Large intestine (tissue), 3 donors: ENCODE data around the gene KRTAP5-2. TPM values are rescaled to one million over a fixed set of nuclear protein-coding genes. Genes with fewer than 3 reads are reported as not detected.
A peak's percentile ranks its signal among the peaks of the same experiment; 100 is the strongest.
"Not testable (repeated sequence)": the region's sequence is repeated elsewhere in the genome, so short reads cannot be mapped to it uniquely, and the experiment has no call there.

Experiments used
- DNase-seq, 2 donors: peaks; one replicate each; pipeline versions ENCODE4 v3.0.0 to v3.0.0-alpha.2; 2013
- H3K27ac ChIP-seq: one replicate; pipeline ENCODE4 v1.5.1; 2013; ENCODE audit warnings: low read length
- H3K27me3 ChIP-seq: 2 replicates; pipeline ENCODE4 v1.6.1; 2013; ENCODE audit warnings: low read length; ENCODE audit not compliant: control insufficient read depth, insufficient read depth
- H3K36me3 ChIP-seq: 2 replicates; pipeline ENCODE4 v1.6.1; 2013; ENCODE audit warnings: low read length; ENCODE audit not compliant: control insufficient read depth, insufficient read depth
- H3K4me1 ChIP-seq: one replicate; pipeline ENCODE4 v1.6.1; 2013; ENCODE audit warnings: low read length; ENCODE audit not compliant: control insufficient read depth, insufficient read depth
- H3K4me3 ChIP-seq: one replicate; pipeline ENCODE4 v1.5.1; 2013; ENCODE audit warnings: low read length
- H3K9me3 ChIP-seq: one replicate; pipeline ENCODE4 v1.6.1; 2013; ENCODE audit warnings: mild to moderate bottlenecking, low read depth, low read length, moderate library complexity; ENCODE audit not compliant: control insufficient read depth
- WGBS: methylation state at CpG from one replicate; pipeline ENCODE4 v1.1.5; 2013; ENCODE audit warnings: low lambda C conversion rate; ENCODE audit not compliant: insufficient coverage; 5-methylcytosine and 5-hydroxymethylcytosine counted together
- polyA plus RNA-seq: library from polyadenylated mRNA; unstranded; fragments of 120-200 nt; gene quantifications from one replicate; pipeline ENCODE4 v1.2.1, GENCODE V29; 2013

KRTAP5-2 gene
- polyA plus RNA-seq, 1 donor, result 0.42 TPM

DNA sequence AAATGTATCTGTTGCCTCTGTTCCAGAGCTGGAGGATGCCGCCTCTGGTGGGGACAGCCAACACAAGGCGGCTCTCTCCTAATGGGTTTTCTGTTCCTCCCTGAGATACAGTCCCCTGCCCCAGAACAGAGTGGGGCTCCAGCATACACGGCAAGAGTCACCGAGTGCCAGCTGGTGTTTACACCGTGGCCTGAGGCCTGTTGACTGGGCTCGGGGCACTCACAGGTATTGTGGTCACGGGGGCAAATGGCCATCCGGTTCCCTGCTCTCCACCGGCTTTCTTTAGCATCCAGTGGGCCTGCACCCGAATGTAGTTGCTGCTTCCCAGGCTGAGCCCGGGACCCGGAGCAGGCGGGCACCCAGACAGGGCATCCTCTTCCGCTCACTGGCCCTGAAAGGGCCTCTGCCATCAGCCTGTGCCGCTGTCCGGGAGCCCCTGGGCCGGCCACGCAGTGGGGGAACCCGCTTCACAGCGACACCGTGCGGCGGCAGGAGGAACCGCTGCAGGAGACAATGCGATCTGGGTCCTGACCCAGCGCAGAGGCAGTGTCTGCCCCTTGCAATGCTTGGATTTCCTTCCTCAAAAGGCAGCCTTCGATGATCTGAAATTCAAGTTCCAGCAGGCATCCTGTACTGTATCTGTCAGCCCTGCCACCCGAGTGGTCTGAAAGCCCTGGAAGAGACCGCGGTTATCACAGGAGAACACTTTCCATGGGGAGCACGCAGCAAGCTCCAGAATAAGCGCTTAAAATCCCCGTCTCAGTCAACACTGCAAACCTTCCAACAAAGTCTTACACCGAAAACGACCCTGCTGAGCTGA is 30.6 kb upstream of the KRTAP5-2 start:
- peaks cover 22% of the 10 kb centered on the region for H3K27me3 ChIP-seq
- no CpG with 5 or more reads among the region's 35 CpGs for WGBS
- H3K27ac ChIP-seq, result no peak overlapping the region

DNA sequence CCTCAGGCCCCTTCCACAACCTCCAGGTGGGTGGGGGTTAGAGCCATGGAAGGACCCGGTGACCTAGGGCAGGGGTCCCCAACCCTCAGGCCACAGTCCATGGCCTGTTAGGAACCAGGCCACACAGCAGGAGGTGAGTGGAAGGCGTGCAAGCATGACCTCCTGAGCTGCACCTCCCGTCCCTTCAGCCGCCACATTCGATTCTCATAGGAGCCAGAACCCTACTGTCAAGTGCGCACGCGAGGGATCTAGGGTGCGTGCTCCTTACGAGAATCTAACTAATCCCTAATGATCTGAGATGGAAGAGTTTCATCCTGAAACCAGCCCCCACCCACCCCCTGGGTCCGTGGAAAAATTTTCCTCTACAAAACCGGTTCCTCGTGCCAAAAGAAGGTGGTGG is 27.4 kb upstream of the KRTAP5-2 start:
- Histone ChIP-seq H3K9me3 (no peaks in the 10 kb centered on the region), H3K4me3 (no peak overlapping the region), H3K4me1 (peaks cover 5% of the 10 kb centered on the region), H3K36me3 (no peaks in the 10 kb centered on the region), H3K27ac (no peak overlapping the region), H3K27me3 (peaks cover 9% of the 10 kb centered on the region)
- DNase-seq, result no peak
- WGBS, result 100% methylated on average over 1 of the region's 13 CpGs

More for the DNA sequence above, 30.6 kb upstream of the KRTAP5-2 start:
- peak; percentile 30 to 31 for DNase-seq
- Histone ChIP-seq H3K36me3 (no peaks in the 10 kb centered on the region), H3K9me3 (no peaks in the 10 kb centered on the region), H3K4me3 (no peak overlapping the region), H3K4me1 (no peaks in the 10 kb centered on the region)

- peaks cover 5% of the 10 kb centered on the region for H3K4me1 ChIP-seq
- no peaks in the 10 kb centered on the region for H3K9me3 ChIP-seq
- H3K4me3 ChIP-seq, result no peak overlapping the region
- no peak for DNase-seq
- no peaks in the 10 kb centered on the region for H3K36me3 ChIP-seq
- 80% methylated on average over 2 of the region's 16 CpGs for WGBS
- H3K27ac ChIP-seq, result no peak overlapping the region
- H3K27me3 ChIP-seq, result peaks cover 9% of the 10 kb centered on the region
Observed at GRCh38 chr11:1624621-1625020, 26.5 kb upstream of the KRTAP5-2 start.

DNA sequence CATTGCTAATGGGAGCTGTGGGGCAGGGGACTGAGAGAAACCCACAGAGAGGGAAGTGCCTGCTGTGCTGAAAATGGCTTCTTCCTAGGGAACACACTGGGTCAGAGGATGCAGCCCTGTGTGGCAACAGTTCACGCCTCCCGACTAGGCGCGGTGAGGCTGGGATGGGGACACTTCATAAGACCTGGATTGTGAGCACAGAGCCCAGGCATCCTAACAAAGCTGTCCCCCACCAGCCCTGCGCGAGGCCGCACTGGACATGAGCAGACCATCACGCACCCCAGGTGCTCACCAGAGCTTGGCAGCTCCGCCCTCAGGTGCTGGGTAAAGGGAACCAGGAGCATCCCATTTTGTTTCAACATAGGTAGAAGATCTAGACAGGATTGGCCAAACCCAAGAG is 25.6 kb upstream of the KRTAP5-2 start:
- DNase-seq, result no peak
- peaks cover 3% of the 10 kb centered on the region for H3K27me3 ChIP-seq
- no peaks in the 10 kb centered on the region for H3K9me3 ChIP-seq
- H3K4me3 ChIP-seq, result no peak overlapping the region
- H3K4me1 ChIP-seq, result peaks cover 5% of the 10 kb centered on the region
- no peaks in the 10 kb centered on the region for H3K36me3 ChIP-seq
- H3K27ac ChIP-seq, result no peak overlapping the region
- no CpG with 5 or more reads among the region's 9 CpGs for WGBS

DNA sequence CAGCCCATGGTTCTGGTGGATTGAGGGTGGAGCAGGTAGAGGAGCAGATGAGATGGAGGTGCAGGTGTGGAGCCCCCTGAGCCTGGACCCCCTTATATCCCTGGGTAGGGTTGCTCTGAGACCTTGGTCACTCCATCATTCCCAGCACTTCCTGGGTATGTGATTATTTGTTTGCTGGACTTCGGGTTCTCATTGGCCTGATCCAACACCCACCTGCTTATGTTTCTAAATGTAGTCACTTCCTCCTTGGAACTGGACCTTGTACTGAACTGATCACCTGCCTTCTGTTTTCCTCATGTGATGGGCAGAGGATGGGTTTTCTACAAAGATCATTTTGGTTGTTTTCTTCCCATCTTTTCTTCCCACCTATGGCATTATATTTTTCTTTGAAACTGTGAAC is 24.0 kb upstream of the KRTAP5-2 start, which contains the start of gene KRTAP5-4:
KRTAP5-4 (minus strand) TSS at position 53 of the 400 bp plus-strand sequence; CDS start at position 8, 45 bp downstream.
- Histone ChIP-seq H3K4me1 (peaks cover 5% of the 10 kb centered on the region), H3K36me3 (no peaks in the 10 kb centered on the region), H3K27ac (no peak within 1 kb of the TSS), H3K9me3 (no peaks in the 10 kb centered on the region), H3K4me3 (no peak within 1 kb of the TSS), H3K27me3 (no peaks in the 10 kb centered on the region)
- WGBS, result no CpG with 5 or more reads among the region's 1 CpG
- peak; percentile 45 to 77 for DNase-seq

DNA sequence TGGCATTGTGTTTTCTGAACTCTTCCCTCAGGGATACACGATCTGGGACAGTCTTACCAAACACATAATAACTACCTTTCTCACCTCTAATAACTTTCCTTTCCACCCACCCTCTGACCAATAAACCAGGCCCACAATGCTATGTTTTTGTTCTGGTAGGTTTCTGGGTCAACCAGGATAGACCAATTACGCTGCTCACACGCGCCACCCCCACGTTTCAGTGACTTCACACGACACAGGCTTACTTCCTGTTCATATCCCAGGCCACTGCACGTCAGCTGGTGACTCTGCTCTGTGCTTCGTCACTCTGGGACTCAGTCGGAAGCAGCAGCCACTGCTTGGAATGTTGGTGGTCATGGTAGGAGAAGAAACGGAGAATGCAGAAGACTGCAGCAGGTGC is 21.4 kb upstream of the KRTAP5-2 start:
- Histone ChIP-seq H3K4me1 (peaks cover 5% of the 10 kb centered on the region), H3K27ac (no peak overlapping the region), H3K27me3 (peaks cover 5% of the 10 kb centered on the region), H3K36me3 (no peaks in the 10 kb centered on the region), H3K9me3 (no peaks in the 10 kb centered on the region), H3K4me3 (no peak overlapping the region)
- no peak for DNase-seq
- WGBS, result no CpG with 5 or more reads among the region's 10 CpGs

DNA sequence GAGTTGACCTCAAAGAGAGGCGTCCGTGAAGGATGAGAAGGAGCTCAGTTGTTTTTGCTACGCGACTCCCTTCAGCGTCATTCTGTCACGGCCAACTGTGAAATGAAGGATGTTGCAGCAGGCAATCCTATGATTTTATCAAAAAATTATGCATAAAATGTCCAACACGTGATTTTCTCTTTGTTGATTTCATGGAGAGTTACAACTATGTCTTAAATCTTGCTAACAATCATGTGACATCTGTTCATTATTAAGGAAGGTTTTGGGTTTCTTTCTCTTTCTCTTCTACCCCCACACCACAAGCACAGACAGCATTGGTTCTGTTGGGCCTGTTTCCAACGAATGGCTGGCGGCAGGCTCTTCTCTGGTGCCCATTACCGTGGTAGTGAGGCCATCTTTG is 20.1 kb upstream of the KRTAP5-2 start:
- Histone ChIP-seq H3K4me1 (peaks cover 5% of the 10 kb centered on the region), H3K36me3 (no peaks in the 10 kb centered on the region), H3K27ac (no peak overlapping the region), H3K4me3 (no peak overlapping the region), H3K27me3 (peaks cover 5% of the 10 kb centered on the region), H3K9me3 (no peaks in the 10 kb centered on the region)
- WGBS, result 94% methylated on average over 6 of the region's 10 CpGs
- no peak for DNase-seq

DNA sequence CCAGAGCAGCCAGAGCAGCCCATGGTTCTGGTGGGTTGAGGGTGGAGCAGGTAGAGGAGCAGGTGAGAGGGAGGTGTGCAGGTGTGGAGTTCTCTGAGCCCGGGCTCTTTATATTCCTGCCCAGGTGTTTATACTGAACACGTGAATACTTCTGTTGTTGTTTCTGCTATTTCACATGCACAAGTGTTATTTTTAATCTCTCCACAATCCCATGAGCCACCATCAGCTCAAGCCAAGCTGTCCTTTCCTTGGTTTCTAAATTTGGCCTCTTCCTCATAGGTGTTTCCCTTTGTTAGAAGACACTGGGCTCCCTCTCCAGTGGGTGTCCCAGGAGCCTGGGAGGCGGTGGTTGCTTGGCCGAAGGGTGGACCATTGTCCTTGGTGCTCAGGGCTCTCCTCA is 10.3 kb upstream of the KRTAP5-2 start, which contains the start of gene KRTAP5-3:
KRTAP5-3 (minus strand) TSS at position 101 of the 400 bp plus-strand sequence; CDS start at position 23, 78 bp downstream.
- H3K9me3 ChIP-seq, result no peaks in the 10 kb centered on the region
- DNase-seq, result no peak
- H3K4me1 ChIP-seq, result no peaks in the 10 kb centered on the region
- H3K27ac ChIP-seq, result no peak within 1 kb of the TSS
- H3K4me3 ChIP-seq, result no peak within 1 kb of the TSS
- no CpG with 5 or more reads among the region's 4 CpGs for WGBS
- no peaks in the 10 kb centered on the region for H3K36me3 ChIP-seq
- peaks cover 17% of the 10 kb centered on the region for H3K27me3 ChIP-seq

GRCh38 chr11:1607901-1608300 is 9.8 kb upstream of the KRTAP5-2 start:
- no CpG with 5 or more reads among the region's 5 CpGs for WGBS
- H3K27me3 ChIP-seq, result peaks cover 17% of the 10 kb centered on the region

DNA sequence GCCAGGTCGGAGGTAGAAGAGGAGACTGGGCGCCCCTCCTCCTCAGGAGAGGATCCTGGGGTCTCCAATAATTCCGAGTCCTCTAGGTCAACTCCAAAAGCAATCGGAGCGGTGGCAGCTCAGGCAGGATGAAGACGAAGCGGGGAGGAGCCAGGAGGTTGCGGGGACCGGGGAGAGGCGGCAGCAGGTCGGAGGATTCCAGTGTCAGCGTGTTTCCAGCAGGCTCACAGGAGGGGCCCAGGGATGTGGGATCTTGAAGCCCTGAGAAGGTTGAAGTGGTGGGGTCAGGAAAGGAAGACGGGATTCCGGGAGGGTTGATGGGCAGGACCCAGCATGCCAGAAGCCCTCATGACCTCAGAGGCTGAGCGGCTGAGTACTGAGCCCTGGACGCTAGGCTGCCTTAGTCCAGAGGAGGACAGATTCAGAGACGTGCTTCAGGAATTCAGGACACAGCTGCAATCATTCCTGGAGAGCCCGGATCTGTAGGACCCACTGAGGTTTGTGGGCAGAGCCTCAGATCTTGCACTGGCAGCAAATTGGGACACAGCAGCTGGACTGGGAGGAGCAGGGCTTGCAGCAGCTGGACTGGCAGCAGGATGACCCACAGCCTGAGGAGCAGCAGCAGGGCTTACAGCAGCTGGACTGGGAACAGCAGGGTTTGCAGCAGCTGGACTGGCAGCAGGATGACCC is 9.2 kb upstream of the KRTAP5-2 start:
- not testable (repeated sequence) for DNase-seq, H3K36me3 ChIP-seq, H3K4me1 ChIP-seq, H3K27ac ChIP-seq, H3K9me3 ChIP-seq, H3K4me3 ChIP-seq
- WGBS, result no CpG with 5 or more reads among the region's 18 CpGs
- peaks cover 17% of the 10 kb centered on the region for H3K27me3 ChIP-seq

More at GRCh38 chr11:1607901-1608300, 9.8 kb upstream of the KRTAP5-2 start:
- H3K4me3 ChIP-seq, H3K36me3 ChIP-seq, H3K27ac ChIP-seq, DNase-seq, H3K4me1 ChIP-seq, H3K9me3 ChIP-seq: not testable (repeated sequence)
